Measurements from ENCODE around the gene CA6.
"Not testable (repeated sequence)": the region's sequence is repeated elsewhere in the genome, so short reads cannot be mapped to it uniquely, and the experiment has no call there.

CA6 gene

DNA sequence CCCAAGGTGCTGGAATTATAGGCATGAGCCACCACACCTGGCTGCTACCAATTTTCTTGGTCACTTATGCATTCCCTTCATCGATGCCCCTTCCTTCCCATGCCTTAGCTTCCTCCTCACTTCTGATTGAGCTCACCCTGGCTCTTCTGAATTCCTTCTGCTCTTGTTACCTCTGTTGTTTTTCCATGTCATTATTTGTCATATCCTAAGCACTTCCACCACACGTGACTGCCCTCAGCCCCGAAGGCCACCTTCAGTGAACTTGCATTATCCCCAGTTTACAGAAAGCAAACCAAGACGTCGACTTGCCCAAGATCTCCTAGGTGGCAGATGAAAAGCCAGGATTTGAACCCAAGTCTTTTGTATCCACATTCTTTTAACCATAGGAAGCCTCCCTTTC is 30.7 kb downstream of the CA6 start:
- DNase-seq: no peak

DNA sequence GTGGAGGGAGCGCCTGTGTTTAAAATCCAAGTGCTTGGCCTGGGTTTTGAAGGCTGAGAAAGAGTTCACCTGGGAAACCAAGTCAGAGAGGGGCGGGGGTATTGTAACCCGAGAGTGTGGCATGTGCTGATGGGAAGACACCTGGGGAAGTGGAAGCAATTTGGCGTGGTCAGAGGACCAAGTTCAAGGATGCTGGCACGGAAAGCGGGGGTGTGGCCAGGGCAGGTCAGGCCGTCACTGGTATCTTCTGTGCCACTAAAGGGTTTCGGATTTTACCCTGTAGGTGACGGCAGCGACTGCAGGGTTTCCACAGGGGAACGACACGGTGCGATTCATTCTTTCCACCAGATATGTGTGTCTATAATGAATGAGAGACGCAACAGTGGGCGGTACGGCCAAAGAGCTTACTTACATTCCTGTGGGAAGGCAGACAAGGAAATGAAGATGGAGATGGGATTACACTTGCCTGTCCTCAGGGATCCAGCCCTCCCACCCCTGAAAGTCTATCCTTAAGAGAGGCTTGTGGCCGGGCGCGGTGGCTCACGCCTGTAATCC is 31.3 kb downstream of the CA6 start:
- DNase-seq: no peak

DNA sequence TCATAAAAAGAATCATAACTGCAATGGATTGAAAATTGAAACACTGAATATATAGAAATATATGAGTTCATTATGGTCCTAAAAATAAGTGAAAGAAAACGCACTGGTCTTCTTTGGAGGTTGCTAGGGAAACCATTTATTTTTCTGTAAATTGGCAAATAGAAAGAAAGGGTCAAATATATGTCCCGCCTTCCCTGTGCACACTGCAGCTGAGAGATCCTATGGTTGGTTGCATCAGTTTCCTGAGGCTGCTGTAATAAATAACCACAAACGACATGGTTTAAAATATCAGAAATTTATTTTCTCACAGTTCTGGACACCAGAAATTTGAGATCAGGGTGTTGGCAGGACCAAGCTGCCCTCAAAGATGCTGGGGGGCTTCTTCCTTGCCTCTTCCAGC is 35.0 kb downstream of the CA6 start:
- DNase-seq: no peak

DNA sequence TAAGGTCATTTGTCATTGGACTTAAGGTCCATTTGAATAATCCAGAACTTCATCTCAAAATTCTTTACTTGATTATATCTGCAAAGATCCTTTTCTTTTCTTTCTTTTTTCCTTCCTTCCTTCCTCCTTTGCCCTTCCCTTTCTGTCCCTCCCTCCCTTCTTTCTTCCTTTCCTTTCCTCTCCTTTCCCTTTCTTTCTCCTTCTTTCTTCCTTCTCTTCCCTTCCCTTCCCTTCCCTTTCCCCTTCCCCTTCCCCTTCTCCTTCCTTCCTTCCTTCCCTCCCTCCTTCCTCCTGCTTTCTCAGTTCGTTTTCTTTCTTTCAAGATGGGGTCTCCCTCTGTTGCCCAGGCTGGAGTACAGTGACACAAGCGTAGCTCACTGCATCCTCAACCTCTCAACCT is 35.5 kb downstream of the CA6 start:
- DNase-seq: no peak

DNA sequence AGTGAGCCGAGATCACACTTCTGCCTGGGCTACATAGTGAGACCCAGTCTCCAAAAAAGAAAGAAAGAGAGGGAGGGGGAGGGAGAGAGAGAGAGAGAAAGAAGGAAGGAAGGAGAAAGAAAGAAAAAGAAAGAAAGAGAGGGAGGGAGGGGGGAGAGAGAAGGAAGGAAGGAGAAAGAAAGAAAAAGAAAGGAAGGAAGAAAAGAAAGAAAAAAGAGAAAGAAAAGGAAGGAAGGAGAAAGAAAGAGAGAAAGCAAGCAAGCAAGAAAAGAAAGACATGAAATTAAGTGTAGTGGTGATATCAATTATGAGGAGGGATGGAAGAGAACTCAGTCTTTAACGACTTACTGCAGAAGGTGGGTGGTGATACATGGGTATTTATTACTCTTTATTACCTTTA is 38.5 kb downstream of the CA6 start:
- DNase-seq: no peak

DNA sequence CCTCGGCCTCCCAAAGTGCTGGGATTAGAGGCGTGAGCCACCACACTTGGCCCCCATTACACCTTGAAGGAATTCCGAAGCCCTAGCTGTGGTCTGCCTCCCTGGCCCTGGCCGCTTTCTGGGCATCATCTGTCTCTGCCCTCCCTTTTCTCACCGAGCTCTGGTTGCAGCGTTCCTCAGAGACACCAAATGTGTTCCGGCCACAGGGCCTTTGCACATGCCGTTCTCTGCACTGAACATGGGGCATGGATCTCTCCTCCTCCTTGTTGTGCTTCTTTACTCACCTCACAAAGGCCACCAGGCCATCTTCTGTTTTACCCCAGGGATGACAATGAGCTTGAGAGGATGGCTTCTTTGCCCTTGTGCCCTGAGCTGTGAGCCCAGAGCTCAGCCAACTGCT is 39.3 kb downstream of the CA6 start:
- no peak for DNase-seq

GRCh38 chr1:8985915-8986813 is 40.5 kb downstream of the CA6 start:
- no peak for DNase-seq

- no peak for DNase-seq
Measured at GRCh38 chr1:8986814-8987190, 41.1 kb downstream of the CA6 start.

DNA sequence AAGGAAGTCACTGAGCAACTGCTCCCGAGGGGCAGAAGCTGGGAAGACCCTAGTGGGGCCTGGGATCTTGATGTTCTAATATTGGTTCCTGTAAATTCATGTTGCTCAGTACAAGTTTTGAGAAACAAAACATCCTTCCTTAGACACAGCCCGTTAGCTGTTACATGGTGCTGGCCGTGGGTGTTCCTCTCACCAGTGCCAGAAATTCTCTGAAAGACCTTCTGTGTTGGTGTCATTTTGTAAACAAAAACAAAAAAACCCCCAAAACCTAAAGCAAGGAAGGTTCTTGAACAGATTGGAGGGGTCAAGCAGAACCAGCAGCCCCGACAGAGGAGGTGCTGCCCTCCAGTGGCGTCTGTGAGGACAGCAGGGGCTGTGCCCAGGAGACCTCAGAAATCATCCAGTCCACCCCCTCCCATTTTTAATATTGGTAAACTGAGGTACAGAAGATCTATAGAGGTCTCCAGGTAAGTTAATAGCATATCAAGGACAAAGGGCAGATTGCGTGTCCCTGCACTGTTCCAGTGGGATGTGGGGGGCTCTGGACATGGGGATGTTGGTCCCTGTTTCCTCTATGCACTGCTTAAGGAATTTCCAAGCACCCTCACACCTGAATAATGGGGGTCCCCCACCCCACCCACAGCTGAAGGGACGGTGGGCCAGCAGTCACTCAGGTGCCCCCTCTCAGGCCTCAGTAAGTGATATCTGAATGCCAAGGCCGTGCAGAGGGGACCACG is 42.4 kb downstream of the CA6 start:
- peak; percentile 72 for DNase-seq

DNA sequence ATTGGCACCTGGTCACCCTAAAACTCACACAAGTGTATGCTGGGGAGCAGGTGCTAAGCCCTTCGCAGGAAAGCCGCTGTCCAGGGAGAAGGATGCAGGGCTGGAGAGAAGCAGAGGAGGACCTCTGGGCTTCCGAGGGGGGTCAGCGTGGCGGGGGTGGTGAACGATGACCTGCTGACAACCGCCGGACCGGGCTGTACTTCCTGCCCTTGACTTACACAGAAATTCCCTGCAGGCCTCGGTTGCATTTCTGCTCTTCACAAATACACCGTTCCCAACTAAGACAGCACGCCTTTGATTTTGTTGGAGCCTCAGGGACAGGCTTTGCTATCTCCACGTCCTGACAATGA is 42.9 kb downstream of the CA6 start:
- DNase-seq: no peak

GRCh38 chr1:8989061-8989460 is 43.4 kb downstream of the CA6 start:
- DNase-seq: no peak

DNA sequence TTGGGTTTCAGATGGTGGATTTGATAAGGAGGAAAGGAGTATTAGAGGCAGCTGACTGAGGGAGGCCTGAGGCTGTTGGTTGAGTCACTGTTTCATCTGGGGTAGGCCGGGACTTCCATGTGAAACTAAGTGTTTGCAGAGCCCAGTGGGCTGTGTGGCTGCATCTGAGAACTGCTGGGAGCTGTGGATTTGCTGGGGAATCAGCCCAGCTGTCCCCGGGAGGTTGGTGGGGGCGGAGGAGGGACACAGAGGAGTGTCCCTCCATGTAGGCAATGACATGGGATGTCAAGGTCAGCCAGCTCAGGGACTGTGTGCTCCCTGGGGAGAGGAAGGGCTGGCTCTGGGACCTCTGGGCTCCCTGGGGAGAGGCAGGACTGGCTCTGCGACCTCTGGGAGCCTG is 44.2 kb downstream of the CA6 start:
- DNase-seq: peak; percentile 54

DNA sequence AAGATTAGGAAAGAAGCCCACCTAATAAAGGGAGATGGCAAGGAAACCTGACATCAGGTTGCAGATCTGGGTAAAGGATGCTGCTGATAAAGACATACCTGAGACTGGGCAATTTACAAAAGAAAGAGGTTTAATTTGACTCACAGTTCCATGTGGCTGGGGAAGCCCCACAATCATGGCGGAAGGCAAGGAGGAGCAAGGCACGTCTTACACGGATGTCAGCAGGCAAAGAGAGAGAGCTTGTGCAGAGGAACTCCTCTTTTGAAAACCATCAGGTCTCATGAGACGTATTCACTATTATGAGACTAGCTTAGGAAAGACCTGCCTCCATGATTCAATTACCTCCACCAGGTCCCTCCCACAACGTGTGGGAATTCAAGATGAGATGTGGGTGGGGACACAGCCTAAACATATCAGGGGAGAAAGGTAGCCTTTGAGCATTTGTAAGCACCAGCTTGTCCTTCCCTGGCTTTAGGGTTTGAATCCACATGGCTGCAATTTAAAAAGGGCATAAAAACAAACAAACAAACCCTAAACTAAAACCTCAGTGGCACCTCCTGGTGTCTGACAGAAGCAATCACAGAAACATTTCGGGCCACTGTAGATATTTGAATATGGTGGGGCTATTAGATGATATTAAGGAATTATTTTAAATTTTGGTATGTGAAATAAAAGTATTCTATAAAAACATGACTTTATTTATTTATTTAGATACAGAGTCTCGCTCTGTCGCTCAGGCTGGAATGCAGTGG is 47.4 kb downstream of the CA6 start:
- DNase-seq: no peak

GRCh38 chr1:8993962-8994675 is 48.5 kb downstream of the CA6 start:
- DNase-seq: not testable (repeated sequence)

GRCh38 chr1:9001534-9002214 is 56.0 kb downstream of the CA6 start:
- not testable (repeated sequence) for DNase-seq

- DNase-seq: not testable (repeated sequence)
Measured at GRCh38 chr1:9002215-9002560, 56.5 kb downstream of the CA6 start.

- no peak for DNase-seq
Measured at GRCh38 chr1:9004031-9004699, 58.5 kb downstream of the CA6 start.

GRCh38 chr1:9004700-9005394 is 59.2 kb downstream of the CA6 start:
- DNase-seq: peak; percentile 77

DNA sequence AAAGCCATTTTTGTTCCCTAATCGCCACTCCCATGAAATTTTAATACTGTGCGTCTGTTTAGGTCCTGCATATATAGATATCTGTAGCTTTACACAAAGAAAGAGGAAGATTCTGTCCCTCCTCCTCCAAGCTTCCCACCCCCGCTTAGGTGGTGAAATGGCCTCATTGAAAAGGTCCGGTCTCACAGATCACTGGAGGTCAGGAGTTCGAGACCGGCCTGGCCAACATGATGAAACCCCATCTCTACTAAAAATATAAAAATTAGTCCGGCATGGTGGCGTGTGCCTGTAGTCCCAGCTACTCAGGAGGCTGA is 59.7 kb downstream of the CA6 start:
- no peak for DNase-seq

- no peak for DNase-seq
Measured at GRCh38 chr1:9006956-9007615, 61.4 kb downstream of the CA6 start.

GRCh38 chr1:9008236-9008635 is 62.6 kb downstream of the CA6 start:
- no peak for DNase-seq

Measured in activated CD4-positive, alpha-beta T cell treated with anti-CD3 and anti-CD28 coated beads, Interleukin-2, amount 50 U/mL, for 16 hours (primary cell).